Omental fat pad (tissue), 4 donors: ENCODE measurements around the gene IFNG-AS1. TPM values are rescaled to one million over a fixed set of nuclear protein-coding genes. Genes with fewer than 3 reads are reported as not detected.

Source experiments
- ATAC-seq: fragments of 150-250 bp; one replicate; pipeline ENCODE4 v1.9.1; 2016; ENCODE audit warnings: mild to moderate bottlenecking, moderate library complexity; ENCODE audit not compliant: low FRiP score
- DNase-seq: peaks from one replicate; pipeline ENCODE4 v3.0.0-alpha.2; 2019; ENCODE audit warnings: low spot score
- total RNA-seq, 4 donors: library from RNA; depleted of rRNA; stranded (reverse); fragments of >200 nt; gene quantifications; one replicate each; pipeline ENCODE4 v1.1.0, GENCODE V29; 2016
- TF ChIP-seq, protein P1 (sequence below), 3 donors: fragments of 450-650 bp; IDR thresholded peaks; one replicate each; pipeline ENCODE4 v1.5.1; 2016 to 2017; ENCODE audit warnings: antibody characterized with exemption in 3 of 3, mild to moderate bottlenecking in 3 of 3, moderate library complexity in 2 of 3

IFNG-AS1 gene
- total RNA-seq, 4 donors from 2014 or later, result 0.28 to 0.94 TPM; not detected in 2

GRCh38 chr12:67969134-67969802, 20.0 kb upstream of the IFNG-AS1 start:
- DNase-seq, result no peak
- no peak for ATAC-seq
- TF ChIP-seq, protein P1, sequence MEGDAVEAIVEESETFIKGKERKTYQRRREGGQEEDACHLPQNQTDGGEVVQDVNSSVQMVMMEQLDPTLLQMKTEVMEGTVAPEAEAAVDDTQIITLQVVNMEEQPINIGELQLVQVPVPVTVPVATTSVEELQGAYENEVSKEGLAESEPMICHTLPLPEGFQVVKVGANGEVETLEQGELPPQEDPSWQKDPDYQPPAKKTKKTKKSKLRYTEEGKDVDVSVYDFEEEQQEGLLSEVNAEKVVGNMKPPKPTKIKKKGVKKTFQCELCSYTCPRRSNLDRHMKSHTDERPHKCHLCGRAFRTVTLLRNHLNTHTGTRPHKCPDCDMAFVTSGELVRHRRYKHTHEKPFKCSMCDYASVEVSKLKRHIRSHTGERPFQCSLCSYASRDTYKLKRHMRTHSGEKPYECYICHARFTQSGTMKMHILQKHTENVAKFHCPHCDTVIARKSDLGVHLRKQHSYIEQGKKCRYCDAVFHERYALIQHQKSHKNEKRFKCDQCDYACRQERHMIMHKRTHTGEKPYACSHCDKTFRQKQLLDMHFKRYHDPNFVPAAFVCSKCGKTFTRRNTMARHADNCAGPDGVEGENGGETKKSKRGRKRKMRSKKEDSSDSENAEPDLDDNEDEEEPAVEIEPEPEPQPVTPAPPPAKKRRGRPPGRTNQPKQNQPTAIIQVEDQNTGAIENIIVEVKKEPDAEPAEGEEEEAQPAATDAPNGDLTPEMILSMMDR (IDR thresholded peaks at IDR 0.05), result no peak

DNA sequence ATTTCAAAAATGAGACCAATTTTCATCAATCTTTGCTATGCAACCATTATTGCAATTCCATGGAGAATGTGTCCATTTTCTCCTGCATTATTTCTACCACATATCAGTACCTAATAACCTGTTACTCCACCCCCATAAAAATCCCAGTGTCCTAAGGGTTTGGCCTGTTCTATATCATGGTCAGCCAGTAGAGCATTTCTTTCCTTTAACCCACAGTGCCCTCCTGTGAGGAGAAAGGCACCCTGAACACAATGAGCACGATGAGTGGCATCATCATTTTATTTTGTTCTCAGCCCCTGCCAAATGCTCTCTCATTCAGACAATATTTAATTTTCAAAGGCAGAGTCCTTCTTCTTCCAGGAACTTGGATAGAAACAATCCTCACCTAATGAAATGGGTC, 11.6 kb upstream of the IFNG-AS1 start:
- TF ChIP-seq, protein P1 (IDR thresholded peaks at IDR 0.05), result no peak
- DNase-seq (no peak), ATAC-seq (no peak)

DNA sequence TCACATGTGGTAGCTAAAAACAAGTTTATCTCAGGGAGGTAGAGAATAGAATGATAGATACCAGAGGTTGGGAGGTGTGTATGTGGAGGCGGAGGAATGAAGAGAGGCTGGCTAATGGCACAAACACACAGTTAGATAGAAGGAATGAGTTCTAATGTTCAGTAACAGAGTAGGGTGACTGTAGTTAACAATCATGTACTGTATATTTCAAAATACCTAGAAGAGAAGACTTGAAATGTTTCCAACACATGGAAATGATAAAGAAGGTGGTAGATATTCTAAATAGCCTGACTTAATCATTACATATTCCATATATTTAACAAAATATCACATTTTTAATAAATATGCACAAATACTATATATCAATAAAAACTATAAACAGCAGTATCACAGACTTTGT, 8.9 kb upstream of the IFNG-AS1 start:
- DNase-seq (no peak), ATAC-seq (no peak)
- TF ChIP-seq, protein P1 (IDR thresholded peaks at IDR 0.05), result no peak

GRCh38 chr12:67981287-67982162, 7.7 kb upstream of the IFNG-AS1 start:
- peak; percentile 71 for ATAC-seq
- TF ChIP-seq, protein P1 (IDR thresholded peaks at IDR 0.05), result no peak
- DNase-seq, result no peak

DNA sequence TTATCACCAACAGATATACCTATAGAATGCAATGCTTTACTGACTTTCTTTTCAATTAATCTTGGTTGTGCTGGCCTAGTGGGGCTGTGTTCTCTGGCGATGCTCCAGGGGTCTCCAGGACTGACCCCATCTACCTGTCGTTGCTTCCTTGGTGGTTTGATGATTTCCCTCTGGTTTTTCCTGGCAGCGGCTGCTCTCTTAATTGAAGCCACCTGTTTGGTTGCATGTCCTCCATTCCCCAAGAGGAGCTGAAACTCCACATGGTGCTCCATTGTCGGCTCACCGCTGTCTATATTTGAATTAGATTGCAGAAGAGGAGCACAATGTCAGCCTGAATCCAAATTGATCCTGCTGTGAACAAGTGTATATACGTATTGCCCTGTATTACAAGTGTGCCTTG, 7.1 kb upstream of the IFNG-AS1 start:
- TF ChIP-seq, protein P1 (IDR thresholded peaks at IDR 0.05), result no peak
- ATAC-seq (no peak), DNase-seq (no peak)

DNA sequence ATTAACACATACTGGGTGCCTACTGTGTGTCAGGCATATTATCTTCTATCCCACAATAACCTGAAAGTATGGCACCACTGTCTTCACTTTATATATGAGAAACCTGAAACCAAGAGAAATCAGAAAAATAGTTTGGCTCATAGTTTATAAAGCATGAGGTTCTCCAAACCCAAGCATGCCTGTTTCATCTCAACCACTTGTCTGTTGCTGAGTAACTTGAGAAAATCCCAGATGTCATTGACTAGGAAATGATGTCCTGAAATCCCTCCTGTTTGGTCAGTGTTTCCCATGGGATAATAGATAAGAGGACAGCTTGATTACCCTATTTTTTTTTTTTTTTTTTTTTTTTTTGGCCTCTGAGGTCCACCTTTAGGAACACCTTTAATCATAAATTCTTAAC, 2.6 kb upstream of the IFNG-AS1 start:
- TF ChIP-seq, protein P1 (IDR thresholded peaks at IDR 0.05), result no peak
- no peak for ATAC-seq
- no peak for DNase-seq
